Right lobe of liver (tissue), 6 donors: ENCODE data around the gene CAMTA1. TPM values are rescaled to one million over a fixed set of nuclear protein-coding genes. Genes with fewer than 3 reads are reported as not detected.

ENCODE experiments used
- ATAC-seq, 4 donors: fragments of 200-7000 bp; cut with Tn5 transposase; one replicate each; pipeline ENCODE4 v1.9.1; 2020; ENCODE audit warnings: mild to moderate bottlenecking in 4 of 4, moderate library complexity in 4 of 4
- DNase-seq, 3 donors: peaks; one replicate each; pipeline ENCODE4 v3.0.0-alpha.2; 2020
- H3K27ac ChIP-seq, 3 donors: fragments of 200-600 bp; one replicate each; pipeline ENCODE4 v1.8.0; 2022
- H3K27me3 ChIP-seq, 2 donors: fragments of 200-600 bp; one replicate each; pipeline ENCODE4 v1.8.0; 2022
- H3K36me3 ChIP-seq, 4 donors: fragments of 200-600 bp; sonication (generic) in 1 of 4; one replicate each; pipeline versions ENCODE4 v1.5.1 to v1.8.0; 2017 to 2022; ENCODE audit warnings: control low read depth in 1 of 4
- H3K4me1 ChIP-seq, 4 donors: fragments of 200-600 bp; sonication (generic) in 1 of 4; one replicate each; pipeline versions ENCODE4 v1.5.1 to v1.8.0; 2017 to 2022; ENCODE audit warnings: control low read depth in 1 of 4
- H3K4me3 ChIP-seq, 3 donors: fragments of 200-600 bp; one replicate each; pipeline ENCODE4 v1.8.0; 2022
- H3K9me3 ChIP-seq, 4 donors: fragments of 200-600 bp; sonication (generic) in 1 of 4; one replicate each; pipeline versions ENCODE4 v1.5.1 to v1.8.0; 2017 to 2022; ENCODE audit warnings: control low read depth in 1 of 4
- POLR2A ChIP-seq: fragments of 450-650 bp; IDR thresholded peaks from one replicate; pipeline ENCODE4 v1.6.1; 2017; ENCODE audit warnings: antibody characterized with exemption, mild to moderate bottlenecking
- WGBS: methylation state at CpG from one replicate; pipeline ENCODE4 v1.1.6; 2018; ENCODE audit warnings: low coverage, low lambda C conversion rate; ENCODE audit not compliant: insufficient coverage; ENCODE audit errors: missing lambda C conversion rate; 5-methylcytosine and 5-hydroxymethylcytosine counted together
- intact Hi-C, 2 donors: fragments of 100-400 bp; cut with DNase I; formaldehyde crosslinking; loops; one replicate each; pipeline versions ENCODE4 v1.11.2 to v1.14.1; 2022
- total RNA-seq, 6 experiments: library from RNA; depleted of rRNA in 2 of 6; stranded (reverse); fragments of >200 nt in 2 of 6; fragmentation: NEBNext Ultra II Directional in 3 of 6; extraction: Animal tissue kit (Norgen Biotek cat#: 25700) in 3 of 6; gene quantifications; one replicate each; pipeline versions ENCODE4 v1.1.0 to v1.2.4, GENCODE V29; 2016 to 2023
- TF ChIP-seq, protein P1 (sequence below), 4 donors: fragments of 200-600 bp in 3 of 4; fragments of 450-650 bp in 1 of 4; IDR thresholded peaks; one replicate each; pipeline versions ENCODE4 v1.5.1 to v1.8.0; 2016 to 2022; ENCODE audit warnings: antibody characterized with exemption in 4 of 4, mild to moderate bottlenecking in 2 of 4
- donor health status: DM: no; HTN: yes; CAD: no.
- donor health status: DM: no; HTN: no; CAD: no.
- donor health status: DM: no; HTN: no; CAD: no.
- donor health status: DM: no; HTN: yes; CAD: no.
- donor health status: DM: no; HTN: yes; CAD: no.

CAMTA1 gene
- total RNA-seq, 6 experiments from 2014 or later = 32.3 to 49.4 (median 37.2) TPM

DNA sequence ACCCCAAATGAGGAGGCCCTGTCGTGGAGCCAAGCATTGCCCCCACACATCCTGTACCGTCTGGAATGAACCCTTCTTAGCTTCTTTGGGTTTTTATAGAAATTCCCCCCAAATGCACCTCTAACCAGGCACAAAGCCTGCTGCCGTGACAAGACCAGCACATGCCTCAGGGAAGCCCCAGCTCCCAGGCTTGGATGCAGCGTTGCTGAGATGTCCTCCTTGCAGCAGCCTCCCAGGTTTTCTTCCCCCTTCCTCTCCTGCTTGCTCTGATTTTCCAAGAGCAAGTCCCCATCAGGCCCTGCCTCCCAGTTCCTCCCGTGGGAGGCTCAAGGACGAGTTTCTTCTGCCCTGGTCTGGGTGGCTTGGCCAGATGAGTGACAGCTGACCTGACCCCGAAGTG lies 866.8 kb downstream of the CAMTA1 start:
- TF ChIP-seq POLR2A = no peak
- TF ChIP-seq, protein P1, sequence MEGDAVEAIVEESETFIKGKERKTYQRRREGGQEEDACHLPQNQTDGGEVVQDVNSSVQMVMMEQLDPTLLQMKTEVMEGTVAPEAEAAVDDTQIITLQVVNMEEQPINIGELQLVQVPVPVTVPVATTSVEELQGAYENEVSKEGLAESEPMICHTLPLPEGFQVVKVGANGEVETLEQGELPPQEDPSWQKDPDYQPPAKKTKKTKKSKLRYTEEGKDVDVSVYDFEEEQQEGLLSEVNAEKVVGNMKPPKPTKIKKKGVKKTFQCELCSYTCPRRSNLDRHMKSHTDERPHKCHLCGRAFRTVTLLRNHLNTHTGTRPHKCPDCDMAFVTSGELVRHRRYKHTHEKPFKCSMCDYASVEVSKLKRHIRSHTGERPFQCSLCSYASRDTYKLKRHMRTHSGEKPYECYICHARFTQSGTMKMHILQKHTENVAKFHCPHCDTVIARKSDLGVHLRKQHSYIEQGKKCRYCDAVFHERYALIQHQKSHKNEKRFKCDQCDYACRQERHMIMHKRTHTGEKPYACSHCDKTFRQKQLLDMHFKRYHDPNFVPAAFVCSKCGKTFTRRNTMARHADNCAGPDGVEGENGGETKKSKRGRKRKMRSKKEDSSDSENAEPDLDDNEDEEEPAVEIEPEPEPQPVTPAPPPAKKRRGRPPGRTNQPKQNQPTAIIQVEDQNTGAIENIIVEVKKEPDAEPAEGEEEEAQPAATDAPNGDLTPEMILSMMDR (IDR thresholded peaks at IDR 0.05) = no peak
- H3K27me3 ChIP-seq = no peaks in the 10 kb centered on the region
- intact Hi-C loops = no loop called here
- H3K27ac ChIP-seq = no peak overlapping the region
- no peaks in the 10 kb centered on the region for H3K36me3 ChIP-seq
- DNase-seq (no peak), ATAC-seq (no peak)
- no peaks in the 10 kb centered on the region for H3K9me3 ChIP-seq
- no peak overlapping the region for H3K4me3 ChIP-seq
- WGBS = 35% methylated on average over 5 of the region's 7 CpGs
- H3K4me1 ChIP-seq = peaks cover 0 to 13% (median 0%) of the 10 kb centered on the region in 4 donors

DNA sequence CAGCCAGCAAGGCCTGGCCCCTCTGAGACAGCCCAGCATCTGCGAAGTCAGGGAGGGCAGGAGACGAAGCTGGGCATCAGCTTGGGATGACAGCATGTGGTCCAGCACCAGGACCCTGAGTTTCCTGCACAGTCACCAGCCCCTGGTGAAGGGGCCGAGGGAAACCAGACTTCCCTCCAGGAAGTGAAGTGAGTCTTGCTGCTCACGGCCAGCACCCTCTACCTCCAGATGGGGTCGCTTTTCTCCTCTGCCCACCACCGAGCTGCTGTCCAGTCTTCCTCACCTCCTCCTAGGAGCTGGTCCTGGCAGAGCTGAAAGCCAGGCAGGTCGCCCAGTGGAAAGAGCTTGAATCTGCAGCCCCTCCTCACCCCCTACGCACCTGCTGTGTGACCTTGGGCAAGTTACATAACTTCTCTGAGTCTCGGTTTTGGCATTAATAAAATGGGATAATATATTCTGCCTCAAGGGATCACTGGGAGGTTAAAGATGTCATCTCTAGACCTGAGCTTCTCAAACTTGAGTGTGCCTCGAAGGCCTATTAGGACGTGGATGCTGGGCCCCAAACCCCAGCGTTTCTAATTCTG lies 867.4 kb downstream of the CAMTA1 start:
- Histone ChIP-seq H3K36me3 (no peaks in the 10 kb centered on the region), H3K4me1 (peaks cover 0 to 13% (median 0%) of the 10 kb centered on the region in 4 donors), H3K27me3 (no peaks in the 10 kb centered on the region), H3K9me3 (no peaks in the 10 kb centered on the region), H3K27ac (no peak overlapping the region), H3K4me3 (no peak overlapping the region)
- TF ChIP-seq, protein P1 (IDR thresholded peaks at IDR 0.05) = no peak
- no peak for TF ChIP-seq POLR2A
- no peak for DNase-seq
- WGBS = 76% methylated on average over 7 of the region's 12 CpGs
- intact Hi-C loops = no loop called here
- ATAC-seq = no peak

DNA sequence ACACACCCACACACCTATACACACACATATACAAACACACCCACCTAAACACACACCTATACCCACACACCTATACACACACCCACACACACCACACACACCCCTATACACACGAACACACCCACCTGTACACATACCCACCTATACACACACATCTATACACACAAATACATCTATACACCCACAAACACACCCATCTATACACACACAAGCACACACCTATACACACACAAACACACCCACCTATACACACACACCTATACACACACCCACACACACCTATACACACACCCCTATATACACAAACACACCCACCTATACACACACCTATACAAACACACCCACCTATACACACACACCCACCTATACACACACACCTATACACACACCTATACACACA lies 869.5 kb downstream of the CAMTA1 start:
- H3K27me3 ChIP-seq = no peaks in the 10 kb centered on the region
- H3K36me3 ChIP-seq = no peaks in the 10 kb centered on the region
- DNase-seq (no peak), ATAC-seq (no peak)
- intact Hi-C loops = no loop called here
- no peaks in the 10 kb centered on the region for H3K4me1 ChIP-seq
- no peak overlapping the region for H3K4me3 ChIP-seq
- TF ChIP-seq POLR2A = no peak
- TF ChIP-seq, protein P1 (IDR thresholded peaks at IDR 0.05) = no peak
- WGBS = 86% methylated on average over 1 of the region's 1 CpG
- no peaks in the 10 kb centered on the region for H3K9me3 ChIP-seq
- H3K27ac ChIP-seq = no peak overlapping the region

DNA sequence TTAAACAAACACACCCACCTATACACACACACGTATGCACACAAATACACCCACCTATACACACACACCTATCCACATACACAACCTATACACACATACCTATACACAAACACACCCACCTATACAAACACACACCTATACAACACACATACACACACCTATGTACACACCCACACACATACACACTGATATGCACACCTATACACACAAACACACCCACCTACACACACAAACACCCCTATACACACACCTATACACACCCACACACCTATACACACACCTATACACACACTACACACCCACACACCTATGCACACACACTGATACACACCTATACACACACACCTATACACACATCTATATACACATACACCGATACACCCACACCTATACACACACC lies 870.1 kb downstream of the CAMTA1 start:
- TF ChIP-seq, protein P1 (IDR thresholded peaks at IDR 0.05) = no peak
- no peak for TF ChIP-seq POLR2A
- WGBS = 93% methylated on average over 2 of the region's 2 CpGs
- Histone ChIP-seq H3K4me1 (no peaks in the 10 kb centered on the region), H3K9me3 (no peaks in the 10 kb centered on the region), H3K27ac (no peak overlapping the region), H3K36me3 (no peaks in the 10 kb centered on the region), H3K4me3 (no peak overlapping the region), H3K27me3 (no peaks in the 10 kb centered on the region)
- intact Hi-C loops = no loop called here
- DNase-seq (no peak), ATAC-seq (no peak)
